NCI-H2196 treated with DMSO at 0.1 percent for 48 hours (cell line): ENCODE results near the gene PNCK.
"Not testable (repeated sequence)": the region's sequence is repeated elsewhere in the genome, so short reads cannot be mapped to it uniquely, and the experiment has no call there.

Source experiments
- DNase-seq: peaks from one replicate; lab custom pipeline; 2025; ENCODE audit not compliant: unreplicated experiment; lab: John Stamatoyannopoulos, UW

PNCK gene

DNA sequence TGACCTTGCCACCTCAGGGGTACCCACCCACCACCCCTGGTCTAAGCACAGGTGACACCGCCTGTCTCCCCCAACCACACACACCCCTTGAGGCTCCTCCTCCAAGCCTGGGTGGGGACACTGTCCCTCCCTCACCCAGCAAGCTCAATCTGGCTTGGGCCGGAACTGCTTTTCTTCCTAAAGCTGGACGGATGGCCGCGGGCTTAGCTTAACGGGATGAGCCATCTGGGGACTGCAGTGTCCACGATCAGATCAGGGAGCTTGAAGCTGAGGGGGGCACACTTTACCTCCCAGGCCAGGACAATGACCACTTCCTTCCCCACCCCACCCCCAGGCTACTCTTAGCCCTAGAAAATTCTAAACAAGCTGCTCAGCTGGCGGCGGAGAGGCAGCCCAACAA is 13.1 kb upstream of the PNCK start:
- DNase-seq = no peak

DNA sequence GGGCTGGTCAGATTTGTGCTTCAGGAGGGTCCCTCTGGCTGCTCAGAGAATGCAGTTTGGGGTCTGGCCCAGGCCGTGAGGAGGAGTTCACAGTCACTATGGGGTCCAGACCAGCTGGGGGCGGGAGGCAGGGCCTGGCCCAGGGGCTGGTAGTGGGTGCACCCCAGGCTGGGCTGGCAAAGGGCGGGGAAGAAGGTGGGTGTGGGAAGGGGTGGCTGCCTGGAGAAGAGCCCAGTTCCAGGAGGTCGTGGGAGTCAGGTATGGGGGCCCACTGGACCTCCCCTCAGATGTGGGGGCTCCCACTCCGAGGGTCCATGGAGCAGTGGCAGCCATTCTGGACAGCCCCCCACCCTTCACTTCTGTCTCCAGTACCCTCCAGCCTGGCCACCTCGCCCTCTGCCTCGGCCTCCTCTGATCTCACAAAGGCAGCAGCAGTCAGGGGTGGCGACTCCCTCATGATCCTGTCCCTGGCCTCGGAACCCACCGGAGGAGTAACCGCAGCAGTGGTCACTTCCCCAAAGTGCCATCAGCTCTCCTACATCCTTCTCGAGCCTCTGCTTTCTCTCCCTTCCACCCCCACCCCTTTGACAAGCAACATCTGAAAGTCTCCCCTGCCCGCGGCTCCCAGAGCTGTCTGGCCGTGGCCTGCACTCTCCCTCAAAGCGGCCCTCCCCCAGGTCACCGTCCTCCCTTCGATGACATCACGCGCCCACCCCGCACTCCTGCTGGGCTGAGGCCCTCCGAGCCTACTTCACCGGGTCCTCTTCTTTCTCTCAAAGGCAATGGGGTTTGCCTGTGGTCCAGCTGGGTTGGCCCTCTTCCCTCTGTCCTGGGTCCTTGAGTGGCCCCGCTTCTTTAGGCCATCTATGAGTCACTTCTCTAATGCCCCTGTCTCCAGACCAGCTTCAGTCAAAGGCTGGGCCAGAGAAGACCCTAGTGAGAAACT is 12.4 kb upstream of the PNCK start:
- no peak for DNase-seq

DNA sequence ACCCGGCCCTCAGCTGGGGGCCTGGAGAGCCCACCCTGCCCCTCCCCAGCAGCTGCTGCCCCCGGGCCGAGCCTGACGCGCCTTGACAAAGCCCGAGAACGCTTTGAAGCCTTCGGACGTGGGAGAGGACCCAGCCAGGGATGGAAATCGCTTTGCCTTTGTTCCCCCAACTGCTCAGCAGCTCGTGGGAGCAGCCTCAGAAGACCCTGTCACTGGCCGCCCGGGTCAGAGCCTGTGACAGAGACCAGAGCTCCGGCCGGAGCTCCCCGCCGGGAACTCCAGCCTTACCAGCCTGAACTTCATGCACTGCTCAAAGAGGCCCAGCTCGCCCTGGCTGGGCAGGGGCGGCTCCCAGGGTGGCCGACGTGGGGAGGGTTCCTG is 11.5 kb upstream of the PNCK start:
- no peak for DNase-seq

DNA sequence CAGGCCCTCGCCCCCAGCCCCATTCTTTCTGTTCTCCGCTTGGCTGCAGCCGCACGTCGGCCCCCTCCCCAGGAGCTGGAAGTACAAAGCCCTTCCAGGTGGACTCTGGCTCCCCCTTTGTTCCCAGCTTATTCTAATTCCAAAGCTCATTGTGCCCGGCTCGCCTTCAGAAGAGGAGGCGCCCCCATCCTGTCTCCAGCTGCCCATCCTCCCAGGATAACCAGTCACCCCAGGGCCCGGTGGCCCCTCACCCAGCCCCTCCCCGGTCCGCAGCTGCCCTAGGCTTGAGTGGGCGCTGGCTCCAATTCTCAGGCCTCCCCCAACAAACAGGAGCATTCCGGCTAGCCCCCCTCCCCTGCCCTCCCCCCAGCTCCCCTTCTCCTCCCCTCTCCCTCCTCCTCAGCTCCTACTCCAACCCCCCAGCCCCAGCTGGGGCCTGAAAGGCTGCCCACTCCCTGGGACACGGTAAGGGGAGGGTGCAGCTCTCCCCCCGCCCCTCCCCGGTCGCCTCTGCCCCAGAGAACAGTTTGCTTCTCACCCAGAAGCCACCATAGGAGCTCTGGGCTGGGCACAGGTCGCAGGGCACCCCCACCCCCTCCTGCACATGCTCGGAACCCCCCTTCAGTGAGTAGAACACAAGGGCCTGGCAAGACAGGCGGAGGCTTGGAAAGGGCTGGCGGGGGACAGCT is 11.0 kb upstream of the PNCK start:
- DNase-seq = no peak

DNA sequence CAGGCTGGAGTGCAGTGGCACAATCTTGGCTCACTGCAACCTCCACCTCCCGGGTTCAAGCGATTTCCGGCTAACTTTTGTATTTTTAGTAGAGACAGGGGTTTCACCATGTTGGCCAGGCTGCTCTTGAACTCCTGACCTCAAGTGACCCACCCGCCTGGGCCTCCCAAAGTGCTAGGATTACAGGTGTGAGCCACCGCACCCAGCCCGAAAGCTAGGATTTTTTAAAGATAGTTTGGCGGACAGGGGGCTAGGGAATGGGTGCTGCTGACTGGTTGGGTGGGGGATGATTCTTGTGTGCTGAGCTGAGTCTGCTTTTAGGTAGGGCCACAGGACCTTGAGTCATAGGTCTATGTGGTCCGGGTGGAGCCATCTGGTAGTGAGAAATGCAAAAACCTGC is 9.9 kb upstream of the PNCK start:
- not testable (repeated sequence) for DNase-seq

DNA sequence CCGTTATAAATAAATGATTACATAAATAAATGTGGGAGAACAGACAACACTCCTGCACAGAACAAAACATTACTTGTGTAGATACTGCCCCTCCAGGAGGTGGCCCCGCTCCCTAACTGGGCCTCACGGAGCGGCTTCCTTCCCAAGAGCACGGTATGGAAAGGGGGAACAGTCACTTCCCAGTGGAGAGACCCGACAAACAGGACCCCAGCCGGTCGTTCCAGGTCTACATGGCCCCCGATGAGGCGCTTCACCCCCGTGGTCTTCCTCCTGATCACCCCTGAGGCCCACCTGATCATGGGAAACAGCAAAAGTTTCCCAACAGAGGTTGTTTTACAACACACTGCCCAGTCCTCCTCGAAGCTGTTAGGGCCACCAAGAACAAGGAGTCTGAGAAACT is 7.6 kb upstream of the PNCK start:
- DNase-seq = no peak

DNA sequence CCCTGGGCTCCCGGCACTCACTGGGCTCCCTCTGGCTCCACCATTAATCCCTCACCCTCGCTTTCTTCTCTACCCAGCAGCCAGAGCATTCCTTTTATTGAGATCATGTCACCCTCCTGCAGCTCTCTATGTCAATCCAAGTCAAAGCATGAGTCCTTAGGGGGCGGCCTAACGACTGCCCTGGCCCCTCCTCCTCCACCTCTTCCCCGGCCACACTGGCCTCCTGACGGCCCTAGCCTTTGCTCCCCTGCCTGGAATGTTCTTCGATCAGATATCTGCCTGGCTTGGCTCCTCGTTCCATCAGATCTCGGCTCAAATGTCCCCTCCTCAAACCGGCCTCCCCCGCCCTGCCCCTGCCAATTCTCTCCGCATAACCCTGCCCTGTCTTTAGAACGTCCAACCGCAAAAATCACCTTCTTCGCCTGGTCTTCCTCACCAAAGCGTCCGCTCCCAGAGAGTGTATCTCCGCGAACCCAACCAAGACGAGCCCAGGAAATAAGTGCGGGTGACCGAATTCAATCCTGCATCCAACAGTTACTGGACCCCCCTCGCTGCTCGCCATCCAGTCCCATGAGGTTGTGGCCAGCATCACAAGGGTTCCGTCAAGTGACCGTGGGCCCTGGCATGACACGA is 722 bp upstream of the PNCK start:
- no peak for DNase-seq

DNA sequence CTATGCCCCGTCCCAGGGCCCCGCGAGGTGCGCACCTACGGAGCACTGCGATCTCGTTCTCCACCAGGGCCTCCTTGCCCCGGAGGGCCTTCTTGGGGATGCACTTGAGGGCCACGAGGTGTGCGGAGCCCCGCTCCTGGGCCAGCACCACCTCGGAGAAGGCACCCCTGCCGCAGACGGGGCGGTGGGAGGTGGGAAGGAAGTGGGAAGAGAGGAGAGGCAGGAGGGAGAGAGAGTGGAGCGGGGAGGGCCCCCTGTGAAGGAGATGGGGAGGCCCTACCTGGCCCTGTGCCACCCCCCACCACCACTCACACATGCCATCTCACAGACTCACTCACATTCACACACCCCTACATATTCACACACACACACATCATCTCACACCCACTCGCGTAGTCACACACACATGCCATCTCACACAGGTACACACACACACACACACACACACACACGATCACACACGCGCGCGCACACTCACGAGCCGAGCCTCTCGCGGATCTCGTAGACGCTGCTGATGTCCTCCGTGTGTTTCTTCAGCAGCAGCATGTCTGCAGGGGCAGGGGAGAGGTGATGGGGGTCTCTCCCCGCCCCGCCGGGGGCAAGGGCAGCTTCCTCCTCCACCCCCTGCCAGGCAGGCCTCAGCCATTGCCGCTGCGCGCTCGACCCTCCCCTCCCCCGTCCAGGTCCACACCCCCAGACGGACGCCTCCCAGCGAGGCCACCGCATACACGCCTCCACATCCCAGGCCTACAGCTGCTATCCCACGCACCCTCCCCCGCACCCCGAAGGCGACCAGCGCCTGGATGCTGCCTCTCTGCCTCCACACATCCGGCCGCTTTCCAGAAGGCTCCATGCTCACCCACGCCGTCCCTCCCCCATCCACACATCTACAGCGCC is 834 bp downstream of the PNCK start:
- DNase-seq = no peak

DNA sequence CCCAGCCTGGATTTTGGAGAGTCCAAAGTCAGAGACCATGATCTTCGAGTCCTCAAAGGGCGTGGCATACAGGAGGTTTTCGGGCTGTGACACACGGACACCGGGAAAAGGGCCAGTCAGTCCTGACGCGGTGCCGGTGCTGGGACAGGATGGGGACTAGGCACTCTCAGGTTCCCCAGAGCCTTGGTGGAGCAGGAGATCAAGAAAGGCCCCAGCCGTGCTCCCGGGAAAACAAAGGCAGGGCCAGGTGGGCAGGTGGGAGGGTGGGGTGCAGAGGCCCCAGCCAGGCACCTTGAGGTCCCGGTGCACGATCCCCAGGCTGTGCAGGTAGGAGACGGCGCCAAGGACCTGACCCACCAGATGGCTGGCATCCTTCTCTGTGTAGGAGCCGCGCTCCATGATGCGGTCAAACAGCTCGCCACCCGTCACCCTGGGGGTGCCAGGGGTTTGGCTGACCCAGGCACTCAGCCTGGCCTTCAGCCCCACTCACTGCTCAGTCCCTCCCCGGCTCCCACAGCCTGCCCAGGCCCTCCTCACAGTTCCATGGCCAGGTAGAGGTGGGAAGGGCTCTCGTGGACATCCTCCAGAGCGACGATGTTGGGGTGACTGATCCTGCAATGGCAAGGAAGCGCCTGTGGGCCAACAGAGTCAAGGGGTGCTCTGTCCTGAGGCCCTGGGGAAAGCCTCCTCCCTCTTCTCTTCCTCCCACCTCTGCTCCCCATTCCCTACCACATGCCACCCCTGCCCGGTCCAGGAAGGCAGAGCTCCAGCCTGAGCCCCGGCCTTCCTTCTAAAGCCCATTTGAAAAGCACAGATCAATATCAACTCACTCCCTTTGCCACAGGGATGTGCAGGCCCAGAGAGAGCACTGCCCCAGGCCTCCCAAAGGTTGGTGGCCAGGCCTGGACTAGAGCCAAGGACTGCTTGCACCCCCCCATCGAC is 1.8 kb downstream of the PNCK start:
- no peak for DNase-seq

DNA sequence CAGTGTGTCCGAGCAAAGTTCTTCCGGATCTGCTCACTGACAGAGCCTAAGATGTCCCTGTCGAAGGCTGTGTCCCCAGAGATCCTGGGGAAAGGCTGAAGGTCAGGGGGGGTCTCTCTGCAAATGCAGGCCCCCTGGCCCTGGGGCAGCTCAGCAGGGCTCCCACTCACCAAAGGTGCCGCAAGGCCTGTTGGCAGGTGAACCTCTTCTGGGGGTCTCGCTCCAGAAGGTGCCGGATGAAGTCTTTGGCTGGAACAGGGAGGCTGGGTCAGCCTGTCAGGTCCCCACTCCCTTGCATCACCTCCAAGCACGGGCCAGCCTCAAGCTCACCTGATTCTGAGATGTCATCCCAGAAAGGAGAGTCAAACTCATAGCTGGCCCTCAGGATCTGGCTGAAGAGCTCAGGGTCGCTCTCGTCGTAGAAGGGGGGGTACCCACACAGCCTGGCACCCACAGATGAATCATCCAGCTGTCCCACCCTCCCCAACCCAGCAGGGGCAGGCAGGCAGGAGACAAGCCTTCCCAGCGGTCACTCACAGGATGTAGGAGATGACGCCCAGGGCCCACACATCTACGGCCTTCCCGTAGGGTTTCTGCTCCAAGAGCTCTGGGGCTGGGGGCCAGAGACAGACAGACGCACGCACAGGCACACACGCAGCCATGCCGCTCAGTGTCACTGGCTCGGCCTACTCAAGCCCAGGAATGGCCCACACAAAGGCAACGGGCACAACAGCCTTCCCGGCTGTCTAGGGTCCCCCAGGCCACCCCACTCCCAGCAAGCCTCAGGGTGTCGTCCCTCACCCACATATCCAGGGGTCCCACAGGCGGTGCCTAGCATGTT is 2.6 kb downstream of the PNCK start:
- DNase-seq = no peak

DNA sequence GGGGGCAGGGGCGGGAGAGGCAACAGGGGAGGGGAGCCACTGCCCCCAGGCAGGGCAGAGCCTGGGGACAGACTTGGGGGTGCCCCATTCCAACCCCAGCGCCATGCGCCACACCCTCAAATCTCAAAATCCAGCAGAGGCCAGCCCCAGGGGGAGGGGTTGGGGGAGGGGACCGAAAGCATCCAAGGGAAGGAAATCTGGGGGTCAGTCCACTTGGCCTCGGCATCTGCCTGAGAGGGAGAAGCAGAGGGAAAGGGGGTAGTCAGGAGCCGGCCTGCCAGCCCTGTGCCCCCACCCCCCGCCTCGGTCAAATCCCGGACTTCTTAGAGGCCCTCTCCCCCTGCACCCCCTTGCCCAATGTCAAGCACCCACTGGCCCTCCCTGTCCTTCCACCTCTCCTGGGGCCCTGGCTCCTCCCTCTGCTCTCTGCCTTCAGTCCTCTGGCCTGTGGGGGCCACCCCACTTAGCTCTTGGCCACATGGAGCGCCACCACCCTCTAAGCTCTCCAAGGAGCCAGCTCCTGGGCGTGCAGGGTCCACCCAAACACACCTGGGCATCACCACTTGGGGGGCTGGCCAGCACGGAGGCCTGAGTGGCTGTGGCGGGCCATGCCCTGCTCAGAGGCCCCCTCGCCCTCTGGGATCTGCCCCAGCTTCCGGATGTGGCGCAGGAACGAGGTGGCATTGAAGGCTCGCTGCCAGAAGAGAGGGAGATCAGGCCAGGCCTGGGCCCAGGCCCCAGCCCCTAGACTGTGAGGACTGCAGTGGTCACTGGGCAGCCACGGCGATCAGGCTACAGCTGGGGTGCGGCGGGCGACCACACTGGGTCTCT is 3.5 kb downstream of the PNCK start:
- no peak for DNase-seq

DNA sequence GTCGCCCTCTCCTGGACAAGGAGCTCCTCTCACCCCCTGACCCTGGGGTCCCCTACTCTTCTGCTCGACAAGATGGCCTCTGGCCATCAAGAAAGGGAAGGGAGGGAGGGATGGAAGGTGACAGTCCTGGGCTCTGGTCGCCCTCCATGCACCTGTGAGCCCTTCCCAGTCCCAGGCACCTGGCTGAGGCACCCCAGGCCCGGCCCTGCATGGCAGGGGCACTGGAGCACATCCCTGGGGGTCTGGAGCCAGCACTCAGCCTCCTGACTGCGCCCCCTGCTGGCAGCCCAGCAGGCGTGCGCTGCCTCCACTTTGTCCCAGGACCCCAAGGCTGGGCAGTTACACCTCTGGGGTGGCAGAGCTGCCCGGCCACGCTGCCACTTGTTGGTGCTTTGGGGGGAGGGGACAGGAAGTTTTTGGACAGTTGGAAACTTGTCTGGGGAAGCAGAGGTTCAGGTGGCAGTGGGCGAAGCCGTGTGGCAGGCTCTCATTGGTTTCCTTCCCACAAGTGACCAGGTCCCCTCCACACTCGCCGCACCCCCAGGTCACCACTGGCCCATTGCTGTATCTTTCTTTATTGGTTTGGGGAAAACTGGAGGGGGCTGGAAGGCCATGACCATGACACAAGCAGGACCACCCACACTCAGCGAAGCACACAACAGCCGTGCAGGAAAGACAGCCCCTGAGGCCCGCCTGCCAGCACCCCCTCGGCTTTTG is 4.3 kb downstream of the PNCK start:
- no peak for DNase-seq

DNA sequence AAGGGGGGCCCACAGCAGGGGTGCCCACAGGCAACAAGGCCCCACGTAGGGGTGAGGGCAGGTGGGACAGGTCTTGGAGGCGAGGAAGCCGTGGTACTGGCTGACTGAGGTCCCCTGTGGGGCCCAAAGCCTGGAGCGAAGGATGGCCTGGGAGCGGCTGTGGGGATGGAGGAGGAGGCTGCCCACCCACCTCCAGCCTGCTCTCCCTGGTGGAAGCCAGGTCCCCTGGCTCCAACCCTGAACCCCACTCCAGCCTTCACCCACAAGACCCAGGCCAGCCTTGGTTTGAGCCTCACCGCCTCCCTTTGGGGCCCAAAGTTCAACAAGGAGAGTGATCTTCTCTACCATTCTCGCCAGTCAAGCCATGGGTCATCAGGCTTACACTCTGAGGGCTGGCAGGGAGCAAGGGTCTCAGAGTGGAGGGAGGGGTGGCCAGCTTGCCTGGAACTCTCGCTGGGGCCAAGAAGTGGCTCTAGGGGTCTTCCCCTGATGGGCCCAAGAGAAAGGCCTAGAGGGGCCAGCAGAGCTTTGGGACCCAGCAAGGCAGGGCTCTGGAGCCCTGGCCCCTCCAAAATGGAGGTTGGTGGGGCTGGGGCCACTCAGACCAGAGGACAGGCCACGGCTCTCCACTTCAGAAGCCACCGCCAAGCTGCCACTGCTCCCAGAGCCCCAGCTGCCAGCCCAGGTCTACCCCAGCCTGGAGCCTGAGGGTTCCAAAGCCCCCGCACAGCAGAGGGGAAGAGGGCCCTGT is 5.0 kb downstream of the PNCK start:
- no peak for DNase-seq

DNA sequence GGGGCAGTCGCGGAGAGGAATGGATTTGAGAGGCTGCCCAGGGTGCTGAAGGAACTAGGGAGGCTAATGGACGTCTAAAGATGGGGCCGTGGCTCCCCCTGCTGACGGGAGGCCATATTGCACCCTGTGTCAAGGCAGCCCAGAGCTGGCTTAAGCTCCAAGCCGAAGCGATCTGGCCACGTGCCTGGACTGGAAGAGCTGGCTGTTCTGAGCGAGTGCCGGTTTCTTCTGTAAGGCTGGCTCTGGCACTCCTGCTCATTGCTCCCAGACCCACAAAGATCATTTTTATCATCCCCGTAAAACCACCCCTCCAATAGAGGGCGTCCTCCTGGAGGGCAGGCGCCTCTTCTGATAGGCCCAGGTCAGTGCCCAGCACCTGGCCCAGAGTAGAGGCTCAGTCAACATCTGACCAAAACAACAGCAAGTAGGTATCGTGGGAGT is 5.6 kb downstream of the PNCK start:
- peak; percentile 50 for DNase-seq

DNA sequence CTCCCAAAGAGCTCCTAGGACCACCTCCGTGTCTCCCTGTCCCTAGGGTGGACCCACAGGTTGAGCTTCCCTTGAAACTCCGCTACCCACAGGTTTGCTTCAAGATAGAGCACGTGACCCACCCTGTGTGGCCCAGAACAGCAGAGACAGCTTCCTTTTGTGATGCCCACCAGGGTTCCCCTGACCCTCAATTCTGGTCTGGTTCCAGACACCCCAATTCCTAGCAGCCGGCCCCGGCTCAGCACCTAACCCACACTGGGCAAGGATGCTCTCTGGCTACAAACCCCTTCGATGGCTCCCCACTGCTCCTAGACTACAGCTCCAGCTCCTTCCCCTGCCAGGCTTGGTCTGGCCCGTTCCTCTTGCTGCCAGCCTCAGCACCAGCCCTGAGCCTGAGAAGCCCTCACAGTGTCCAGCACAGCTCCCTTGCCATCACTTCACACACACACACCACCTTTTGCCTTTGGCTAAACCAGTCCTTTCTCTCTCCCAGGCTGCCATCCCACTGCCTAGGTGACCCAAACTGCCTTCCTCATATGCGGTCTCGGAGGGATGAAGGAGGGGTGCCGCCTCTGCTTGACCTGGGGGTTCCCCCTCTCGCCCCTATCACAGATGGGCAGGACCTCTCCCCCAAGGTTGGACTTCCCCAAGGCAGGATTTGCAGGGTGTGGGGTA is 6.2 kb downstream of the PNCK start:
- DNase-seq = no peak

DNA sequence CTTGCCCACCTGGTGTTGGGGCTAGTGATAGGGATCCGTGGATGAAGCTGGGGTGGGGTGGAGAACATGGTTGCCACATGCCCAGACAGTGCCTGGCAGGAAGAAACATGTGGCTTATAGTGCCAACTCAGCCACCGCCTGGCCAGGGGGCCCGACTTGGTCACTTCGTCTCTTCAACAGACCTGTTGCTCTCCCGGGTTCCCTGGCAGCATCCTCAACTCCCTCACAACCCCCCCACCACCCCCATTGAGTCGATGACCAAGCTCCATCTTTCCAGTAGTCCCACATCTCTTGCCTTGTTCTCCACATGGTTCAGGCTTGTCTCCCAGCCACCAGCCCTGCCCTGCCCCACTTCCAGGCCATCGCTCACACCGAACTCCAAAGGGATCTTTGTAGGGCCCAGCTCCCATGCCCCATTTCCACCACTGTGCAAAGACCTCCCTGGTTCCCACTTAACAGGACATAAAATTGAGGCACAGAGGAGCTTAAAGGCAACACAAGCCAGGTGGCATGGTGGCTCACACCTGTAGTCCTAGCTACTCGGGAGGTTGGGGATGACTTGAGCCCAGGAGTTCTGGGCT is 7.8 kb downstream of the PNCK start:
- DNase-seq = no peak
